Measurements from ENCODE around the gene MYH15.
"Not testable (repeated sequence)": the region's sequence is repeated elsewhere in the genome, so short reads cannot be mapped to it uniquely, and the experiment has no call there.

MYH15 gene

GRCh38 chr3:108388136-108389132 lies 122.0 kb downstream of the MYH15 start:
- no peak for DNase-seq (ENCODE audit: low read depth, low spot score)

DNA sequence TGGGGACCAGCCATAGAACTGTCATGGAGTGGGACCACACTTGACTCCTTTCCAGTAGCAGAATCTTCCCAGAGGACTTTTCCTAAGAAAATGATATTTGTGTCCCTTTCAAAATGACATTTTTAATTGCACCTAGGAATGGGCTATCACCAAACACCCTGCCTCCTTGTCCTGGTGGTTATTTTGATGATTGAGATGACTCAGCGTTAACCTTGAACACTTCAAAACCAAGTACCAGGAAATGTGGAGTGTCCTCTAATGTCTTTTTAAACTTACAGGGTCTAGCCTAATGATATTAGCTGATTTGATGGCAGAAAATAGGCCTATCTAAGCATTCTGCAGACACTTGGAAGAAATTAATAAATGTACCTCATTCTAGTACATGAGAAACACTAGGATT lies 123.3 kb downstream of the MYH15 start:
- DNase-seq (ENCODE audit: low read depth, low spot score): no peak

GRCh38 chr3:108383306-108383705 lies 127.1 kb downstream of the MYH15 start:
- DNase-seq (ENCODE audit: low read depth, low spot score): no peak

DNA sequence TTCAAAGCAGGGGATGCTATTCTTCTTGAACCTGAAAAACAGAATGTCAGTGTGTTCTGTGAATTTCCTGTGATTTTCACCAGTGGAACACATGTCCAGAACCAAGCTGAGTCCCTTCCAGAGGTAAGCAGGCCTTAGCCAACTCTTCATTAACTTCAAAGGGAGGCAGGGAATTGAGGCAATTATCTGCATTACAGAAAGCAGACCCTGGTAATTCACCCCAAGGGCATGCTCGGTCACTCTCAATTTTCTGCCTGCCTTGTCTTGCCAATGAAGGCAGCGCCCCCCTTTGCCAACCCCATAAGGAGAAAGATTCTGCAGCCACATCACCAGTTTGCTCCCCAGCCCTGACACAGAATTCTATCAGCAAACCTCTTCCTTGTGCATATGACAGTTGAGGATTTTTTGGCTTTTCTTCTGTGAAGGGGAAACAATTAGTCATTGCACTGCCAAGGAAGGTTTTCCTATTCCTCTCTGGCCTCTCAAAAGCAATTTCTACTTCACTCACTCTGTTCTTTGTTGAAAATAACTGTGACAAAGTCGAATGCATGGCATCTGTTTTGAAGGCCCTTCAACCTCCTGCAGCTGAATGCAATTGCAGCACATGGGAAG lies 128.8 kb downstream of the MYH15 start:
- DNase-seq (ENCODE audit: low read depth, low spot score): no peak

DNA sequence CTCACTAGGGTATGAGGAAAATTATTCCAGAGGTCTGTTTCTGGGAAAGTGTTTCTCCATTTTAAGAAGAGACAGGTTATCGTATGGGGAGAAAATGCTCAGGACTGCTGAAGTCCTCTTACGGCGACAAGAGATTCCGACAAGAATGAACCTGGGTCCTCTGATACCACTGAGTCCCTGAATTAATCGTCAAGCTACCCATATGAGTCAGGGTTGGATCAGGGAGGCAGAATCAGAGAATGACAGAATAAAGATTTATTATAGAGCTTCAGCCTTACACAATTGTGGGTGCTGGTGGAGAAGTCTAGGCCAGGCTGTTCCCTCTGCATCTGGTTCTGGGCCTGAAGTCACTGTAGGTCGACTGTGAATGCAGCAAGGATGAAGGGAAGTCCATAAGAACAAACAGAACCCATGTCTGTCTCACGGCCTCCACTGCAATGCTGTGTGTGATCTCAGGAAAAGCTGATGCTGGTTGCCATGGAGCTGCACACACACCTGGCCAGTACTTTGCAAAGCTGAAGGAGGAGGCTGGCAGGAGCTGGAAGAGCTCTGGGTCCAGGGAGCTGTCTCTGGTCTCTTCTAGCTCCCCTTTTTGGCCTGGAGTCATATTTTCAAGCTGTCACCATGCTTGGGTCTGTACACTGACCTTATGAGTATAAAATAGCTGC lies 130.1 kb downstream of the MYH15 start:
- DNase-seq (ENCODE audit: low read depth, low spot score): no peak

- not testable (repeated sequence) for DNase-seq (ENCODE audit: low read depth, low spot score)
These were observed 131.4 kb downstream of the MYH15 start for GRCh38 chr3:108378952-108379342.

DNA sequence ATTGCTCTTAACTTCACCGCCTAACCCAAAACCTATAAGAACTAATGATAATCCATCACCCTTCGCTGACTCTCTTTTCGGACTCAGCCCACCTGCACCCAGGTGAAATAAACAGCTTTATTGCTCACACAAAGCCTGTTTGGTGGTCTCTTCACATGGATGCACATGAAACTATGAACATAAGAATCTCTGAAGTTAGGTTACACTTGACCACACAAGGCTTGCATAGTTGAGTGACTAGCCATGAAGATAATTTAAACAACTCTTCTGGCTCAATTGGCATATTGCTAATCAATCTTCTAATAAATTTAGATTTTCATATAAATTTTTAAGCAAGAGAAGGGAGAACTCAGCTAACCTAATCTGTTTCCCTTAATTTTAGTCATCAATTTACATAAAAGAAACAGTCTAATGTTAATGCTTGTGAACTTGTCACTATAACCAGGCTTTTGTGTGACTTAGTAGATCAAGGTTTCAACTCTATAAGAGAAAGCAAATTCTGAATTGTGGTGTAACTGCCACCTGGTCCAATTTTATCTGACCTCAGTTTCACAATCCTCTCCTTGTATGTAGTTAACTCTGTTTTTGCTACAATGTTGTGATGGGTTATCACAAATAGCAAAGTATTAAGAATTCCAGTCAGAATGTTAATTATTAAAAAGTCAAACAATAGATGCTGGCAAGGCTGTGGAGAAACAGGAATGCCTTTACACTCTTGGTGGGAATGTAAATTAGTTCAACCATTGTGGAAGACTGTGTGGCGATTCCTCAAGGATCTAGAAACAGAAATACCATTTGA lies 132.0 kb downstream of the MYH15 start:
- no peak for DNase-seq (ENCODE audit: low read depth, low spot score)

DNA sequence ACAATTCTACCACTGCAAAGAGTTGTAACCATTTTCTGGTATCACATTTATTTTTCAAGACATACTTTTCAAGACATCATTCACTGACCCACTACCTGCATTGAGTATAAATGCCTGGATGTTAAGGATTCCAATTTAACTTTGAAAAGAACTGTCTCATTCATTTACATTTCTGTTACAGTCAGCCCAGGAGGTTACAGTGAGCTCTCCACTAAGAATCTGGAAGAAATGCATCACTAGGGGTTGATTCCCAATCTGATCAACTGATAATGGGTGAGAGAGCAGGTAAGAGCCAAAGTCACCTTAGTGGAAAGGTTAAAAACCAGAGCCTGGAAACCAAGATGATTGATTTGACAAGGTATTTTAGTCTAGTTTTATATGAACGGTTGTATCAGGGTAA lies 133.0 kb downstream of the MYH15 start:
- DNase-seq (ENCODE audit: low read depth, low spot score): no peak

GRCh38 chr3:108376026-108376425 lies 134.4 kb downstream of the MYH15 start:
- DNase-seq (ENCODE audit: low read depth, low spot score): no peak

DNA sequence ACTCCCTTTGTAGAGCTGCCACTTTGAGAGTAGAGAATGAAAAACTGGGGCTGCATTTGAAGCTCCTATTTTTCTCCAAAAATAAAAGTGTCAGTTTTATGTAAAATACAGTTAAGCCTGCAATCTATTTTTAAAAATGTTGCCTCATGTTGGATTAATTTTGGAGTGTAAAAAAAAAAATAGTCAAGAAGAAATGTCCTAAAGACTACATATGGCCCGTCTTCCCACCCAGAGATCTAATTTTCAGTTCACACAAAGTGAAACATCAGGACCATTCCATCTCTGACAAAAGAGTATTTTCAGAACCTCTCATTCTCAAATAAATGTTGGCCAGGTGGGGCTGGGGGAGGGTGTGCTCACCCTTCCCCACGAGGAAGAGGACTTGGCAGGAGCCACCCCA lies 151.4 kb downstream of the MYH15 start:
- DNase-seq (ENCODE audit: low read depth, low spot score): no peak

GRCh38 chr3:108357042-108357441 lies 153.4 kb downstream of the MYH15 start:
- no peak for DNase-seq (ENCODE audit: low read depth, low spot score)

- no peak for DNase-seq (ENCODE audit: low read depth, low spot score)
These were observed 155.8 kb downstream of the MYH15 start for GRCh38 chr3:108354562-108354961.

GRCh38 chr3:108352176-108352575 lies 158.2 kb downstream of the MYH15 start:
- DNase-seq (ENCODE audit: low read depth, low spot score): no peak

GRCh38 chr3:108346301-108347227 lies 163.8 kb downstream of the MYH15 start:
- no peak for DNase-seq (ENCODE audit: low read depth, low spot score)

- no peak for DNase-seq (ENCODE audit: low read depth, low spot score)
These were observed 164.7 kb downstream of the MYH15 start for GRCh38 chr3:108345492-108346205.

GRCh38 chr3:108343491-108343890 lies 166.9 kb downstream of the MYH15 start:
- no peak for DNase-seq (ENCODE audit: low read depth, low spot score)

DNA sequence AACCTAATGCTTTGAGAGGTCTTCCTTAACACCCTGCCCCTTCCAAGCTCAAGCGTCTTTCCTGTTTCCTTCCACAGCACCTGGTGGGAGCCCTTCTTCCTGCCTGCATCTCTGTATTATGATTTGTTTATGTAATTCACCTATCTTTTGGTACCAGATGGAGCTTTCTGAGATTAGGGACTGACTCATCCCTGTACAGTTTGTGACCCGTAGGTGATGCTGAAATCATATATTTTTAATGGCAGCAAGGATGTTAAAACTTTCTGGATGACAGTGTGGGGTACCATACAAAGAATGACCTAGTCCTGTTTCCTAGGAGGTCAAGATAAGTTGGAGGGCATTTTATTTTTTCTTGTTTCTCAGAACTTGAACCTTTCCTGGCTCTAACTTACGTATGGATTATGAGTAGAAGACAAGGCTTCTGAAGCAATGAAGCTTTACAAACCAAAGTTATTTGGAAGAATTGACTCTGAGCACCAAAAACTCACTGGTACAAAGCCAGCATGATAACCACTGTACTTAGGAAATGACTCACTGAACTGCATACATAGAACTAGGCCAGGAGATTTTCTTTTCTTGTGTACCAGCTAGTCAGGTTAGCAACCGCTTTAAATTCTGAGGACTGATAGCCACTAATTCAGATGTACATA lies 167.4 kb downstream of the MYH15 start:
- no peak for DNase-seq (ENCODE audit: low read depth, low spot score)

DNA sequence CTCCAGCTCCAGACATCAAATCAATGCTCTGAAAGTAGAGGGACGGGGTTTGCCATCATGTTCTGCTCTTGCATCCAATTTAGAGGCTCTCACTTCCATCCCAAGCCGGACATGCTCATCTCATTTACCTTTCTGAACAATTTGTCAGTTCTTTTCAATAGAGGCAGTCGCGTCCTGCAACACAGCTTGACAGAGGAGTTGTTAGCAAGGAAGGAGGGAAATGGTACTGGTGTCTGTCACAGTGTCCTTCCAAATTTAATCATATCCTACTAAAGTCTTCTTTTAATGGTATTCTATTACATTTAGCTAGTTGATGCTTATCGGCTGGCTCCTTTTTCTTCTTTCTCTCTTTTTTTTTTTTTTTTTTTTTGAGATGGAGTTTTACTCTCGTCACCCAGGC lies 168.5 kb downstream of the MYH15 start:
- DNase-seq (ENCODE audit: low read depth, low spot score): no peak

DNA sequence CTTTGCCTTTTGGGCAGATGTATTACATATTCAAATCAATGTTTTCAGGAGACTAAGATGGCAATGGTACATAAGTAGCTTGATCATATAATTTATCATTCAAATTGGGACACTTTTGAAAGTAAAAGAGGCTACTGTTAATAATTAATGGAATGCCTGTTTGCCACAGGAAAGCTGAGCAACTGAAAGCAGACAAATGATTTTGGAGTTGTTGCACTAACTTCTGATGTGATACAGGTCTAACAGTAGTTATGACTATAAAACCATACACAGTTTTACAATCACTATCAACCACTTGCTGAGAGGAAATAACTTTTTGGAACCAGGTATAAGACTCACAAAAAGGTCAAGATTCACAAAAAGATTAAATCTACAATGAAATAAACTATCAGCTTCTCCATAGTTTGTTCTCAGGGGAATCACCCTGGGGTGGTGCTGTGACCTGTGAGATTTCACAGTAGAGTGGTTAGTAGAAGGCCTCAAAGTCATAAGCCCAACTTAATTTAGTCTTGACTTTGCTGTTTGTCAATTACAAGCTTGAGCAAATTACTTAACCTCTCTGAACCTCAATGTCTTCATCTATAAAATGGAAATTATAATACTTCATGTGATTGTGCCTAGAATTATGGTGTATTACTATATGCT lies 171.4 kb downstream of the MYH15 start:
- DNase-seq (ENCODE audit: low read depth, low spot score): no peak

Data from brain pericyte (primary cell).